Amygdala (tissue), 56 donors: ENCODE results near the gene OR6K6.

Experiments
- DNase-seq, 56 donors: peaks; one replicate each; lab custom pipeline; 2025; lab: John Stamatoyannopoulos, UW

Gene OR6K6

DNA sequence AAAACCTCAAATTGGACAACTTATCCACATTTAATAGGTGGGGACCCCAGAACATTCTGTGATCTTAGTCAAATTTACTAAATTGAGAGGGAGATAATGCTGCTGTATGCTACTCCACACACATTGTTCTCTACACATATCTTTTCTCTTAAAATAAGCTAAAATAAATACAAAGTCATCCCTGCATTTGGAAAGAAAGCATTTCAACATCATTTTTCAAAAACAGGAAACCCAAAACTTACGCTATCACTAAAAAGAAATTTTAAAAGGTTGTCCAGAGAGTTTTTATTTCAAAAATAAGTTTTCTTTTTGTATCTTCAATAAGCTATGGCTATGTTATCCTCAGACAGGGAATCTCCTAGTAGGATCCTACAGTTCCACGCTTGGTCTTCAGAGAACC lies 46.0 kb downstream of the OR6K6 start:
- no peak for DNase-seq

DNA sequence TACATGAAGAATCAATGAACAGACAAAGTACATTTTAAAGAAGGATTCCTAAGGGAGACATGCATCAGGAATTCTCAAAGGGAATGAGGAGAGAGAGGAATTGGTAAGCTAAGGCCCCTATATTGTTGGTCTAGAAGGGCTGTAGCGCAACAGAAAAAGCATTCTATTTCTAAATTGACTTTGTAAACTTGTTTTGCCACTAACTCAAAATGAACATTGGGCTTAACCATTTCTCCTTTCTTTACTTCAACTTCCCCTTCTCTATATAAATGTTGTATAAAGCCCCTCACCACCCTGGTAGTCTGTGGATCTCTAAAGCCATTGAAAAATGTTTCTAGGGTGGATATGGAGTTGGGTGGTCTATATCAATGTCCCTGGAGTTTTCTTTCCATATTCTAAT lies 46.9 kb downstream of the OR6K6 start:
- no peak for DNase-seq

DNA sequence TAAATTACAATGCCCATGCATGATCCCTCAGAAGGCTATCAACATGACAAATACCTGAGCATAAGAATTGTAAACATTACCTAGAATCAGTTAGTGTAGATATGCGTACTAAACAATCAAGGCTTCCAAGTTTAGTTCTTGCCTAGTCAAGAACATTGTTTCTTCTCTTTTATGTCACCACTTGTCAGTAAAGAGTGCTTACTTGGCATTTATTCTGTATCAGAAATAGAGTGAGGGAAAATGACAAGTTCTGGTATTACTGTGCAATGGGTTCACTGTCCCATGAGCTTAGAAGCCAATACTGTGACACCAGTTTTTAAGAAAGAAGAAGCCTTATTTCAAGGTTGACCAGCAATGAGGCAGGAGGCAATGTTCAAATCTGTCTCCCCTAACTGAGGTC lies 49.2 kb downstream of the OR6K6 start:
- DNase-seq: no peak
